ENCODE measurements around the gene NOTCH1.

Gene NOTCH1

GRCh38 chr9:136517012-136517743 is 28.7 kb downstream of the NOTCH1 start:
- no peak for DNase-seq (ENCODE audit: low read depth in 2 of 2)

- no peak for DNase-seq (ENCODE audit: low read depth in 2 of 2)
Measured at GRCh38 chr9:136516191-136516654, 29.6 kb downstream of the NOTCH1 start.

- DNase-seq (ENCODE audit: low read depth in 2 of 2) = no peak
Measured at GRCh38 chr9:136515276-136515675, 30.6 kb downstream of the NOTCH1 start.

- DNase-seq (ENCODE audit: low read depth in 2 of 2) = no peak
Measured at GRCh38 chr9:136514022-136514714, 31.7 kb downstream of the NOTCH1 start.

DNA sequence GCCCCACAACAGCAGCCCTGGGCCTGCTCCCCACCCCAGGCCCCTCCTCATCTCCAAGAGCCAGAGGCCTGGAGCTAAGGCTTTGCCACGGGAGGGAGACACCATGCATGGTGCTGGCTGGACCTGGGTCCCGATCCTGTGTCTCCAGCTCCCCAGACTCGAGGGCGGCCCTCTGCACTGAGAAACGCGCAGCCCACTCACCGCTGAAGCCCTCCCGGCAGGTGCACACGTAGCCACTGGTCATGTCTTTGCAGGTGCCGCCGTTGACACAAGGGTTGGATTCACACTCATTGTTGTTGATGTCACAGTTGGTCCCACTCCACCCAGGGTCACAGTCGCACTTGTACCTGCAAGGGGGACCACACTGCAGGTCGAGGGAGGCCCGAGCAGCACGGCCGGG is 32.7 kb downstream of the NOTCH1 start:
- DNase-seq (ENCODE audit: low read depth in 2 of 2) = no peak

GRCh38 chr9:136512651-136513071 is 33.2 kb downstream of the NOTCH1 start:
- no peak for DNase-seq (ENCODE audit: low read depth in 2 of 2)

DNA sequence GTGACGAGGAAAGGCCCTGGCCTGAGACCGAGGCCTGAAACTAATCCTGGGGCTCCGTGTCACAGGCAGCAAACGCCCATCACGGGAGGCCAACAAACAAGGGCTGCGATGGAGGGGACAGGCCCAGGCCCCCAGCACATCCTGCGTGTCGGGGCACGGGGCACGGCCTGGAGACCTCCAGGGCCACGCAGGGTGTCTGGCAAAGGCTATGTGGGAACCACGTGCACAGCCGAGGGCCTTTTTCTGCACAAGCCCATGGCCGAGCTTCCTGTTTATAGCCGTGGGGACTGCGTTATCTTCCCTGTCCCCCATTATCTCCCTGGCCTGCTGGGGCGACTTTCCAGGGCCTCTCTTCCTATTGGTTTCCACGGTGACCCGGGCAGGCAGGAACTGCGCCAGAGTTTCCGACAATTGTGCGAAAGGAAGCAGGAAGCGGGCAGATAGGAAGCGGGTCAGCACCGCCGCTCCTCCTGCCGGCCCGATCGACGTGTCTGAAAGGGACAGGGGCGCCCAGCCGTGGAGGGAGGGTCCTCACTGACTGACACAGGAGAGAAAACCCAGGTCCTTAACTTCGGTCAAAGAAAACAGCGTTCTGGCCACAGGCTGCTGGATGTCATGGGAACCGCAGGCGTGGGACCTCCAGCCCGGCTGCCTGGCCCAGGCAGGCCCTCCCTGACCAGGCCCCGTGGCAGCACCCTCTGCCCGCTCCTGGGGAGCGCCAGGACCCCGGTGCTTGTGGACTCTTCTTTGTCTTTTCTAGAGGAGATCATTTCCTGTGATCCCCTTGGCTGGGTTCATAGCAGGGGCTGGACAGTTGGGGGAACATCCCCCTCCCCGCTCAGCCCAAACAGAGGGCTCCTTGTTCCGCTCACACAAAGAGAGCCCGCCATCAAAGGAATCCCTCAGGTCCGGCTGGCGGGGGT is 33.9 kb downstream of the NOTCH1 start:
- DNase-seq (ENCODE audit: low read depth in 2 of 2) = no peak

DNA sequence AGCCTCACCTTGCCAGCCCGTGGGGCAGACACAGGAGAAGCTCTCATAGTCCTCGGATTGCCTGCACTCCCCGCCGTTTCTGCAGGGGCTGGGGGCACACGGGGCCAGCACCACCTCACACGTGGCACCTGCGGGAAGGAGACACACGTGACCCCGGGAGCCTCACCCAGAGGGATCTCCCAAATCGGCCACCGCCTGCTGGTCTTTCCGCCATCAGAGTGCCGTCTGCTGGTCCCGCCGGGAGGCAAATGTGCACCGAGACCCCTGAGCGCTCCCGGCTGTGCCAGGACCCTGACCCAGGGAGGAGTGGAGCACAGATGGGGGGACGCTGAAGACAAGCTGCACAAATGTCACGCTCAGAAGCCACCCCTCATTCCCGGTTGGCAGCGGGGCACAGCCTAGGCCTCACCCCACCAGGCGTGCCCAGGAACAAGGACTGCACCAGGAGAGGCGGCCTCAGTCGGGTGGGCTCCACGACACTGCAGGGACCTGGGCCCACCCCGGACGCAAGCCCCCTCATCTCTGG is 34.6 kb downstream of the NOTCH1 start:
- no peak for DNase-seq (ENCODE audit: low read depth in 2 of 2)

DNA sequence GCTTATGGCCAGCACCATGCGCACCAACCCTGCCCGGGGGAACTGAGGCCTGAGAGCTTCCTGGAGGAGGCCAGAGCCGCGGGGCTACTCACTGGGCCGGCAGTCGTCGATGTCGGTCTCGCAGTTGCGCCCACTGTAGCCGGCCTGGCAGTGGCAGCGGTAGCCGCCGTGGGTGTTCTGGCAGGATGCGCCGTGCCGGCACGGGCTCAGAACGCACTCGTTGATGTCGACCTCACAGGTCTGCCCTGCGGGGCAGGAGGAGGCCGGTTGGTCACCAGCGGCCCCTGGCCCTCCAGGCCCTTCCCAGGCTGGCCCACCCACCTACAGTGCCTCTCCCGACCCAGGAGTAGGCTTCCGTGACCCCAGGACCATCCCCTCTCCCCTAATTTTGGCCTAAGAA is 35.3 kb downstream of the NOTCH1 start:
- no peak for DNase-seq (ENCODE audit: low read depth in 2 of 2)

DNA sequence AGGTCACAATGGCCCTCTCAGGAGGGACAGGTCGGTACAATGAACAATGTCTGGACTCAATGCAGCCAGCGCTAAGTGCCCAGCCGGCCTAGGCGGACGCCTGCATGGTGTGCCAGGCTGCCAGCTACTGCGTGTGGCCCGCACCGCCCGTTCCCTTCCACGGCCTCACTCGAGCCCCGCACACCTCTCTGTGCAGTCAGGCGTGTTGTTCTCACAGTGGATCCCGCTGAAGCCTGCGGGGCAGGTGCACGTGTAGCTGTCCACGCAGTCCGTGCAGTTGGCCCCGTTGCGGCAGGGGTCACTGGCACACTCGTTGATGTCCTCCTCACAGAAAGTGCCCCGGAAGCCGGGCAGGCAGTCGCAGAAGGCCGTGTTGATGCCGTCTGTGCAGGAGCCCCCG is 36.3 kb downstream of the NOTCH1 start:
- no peak for DNase-seq (ENCODE audit: low read depth in 2 of 2)

DNA sequence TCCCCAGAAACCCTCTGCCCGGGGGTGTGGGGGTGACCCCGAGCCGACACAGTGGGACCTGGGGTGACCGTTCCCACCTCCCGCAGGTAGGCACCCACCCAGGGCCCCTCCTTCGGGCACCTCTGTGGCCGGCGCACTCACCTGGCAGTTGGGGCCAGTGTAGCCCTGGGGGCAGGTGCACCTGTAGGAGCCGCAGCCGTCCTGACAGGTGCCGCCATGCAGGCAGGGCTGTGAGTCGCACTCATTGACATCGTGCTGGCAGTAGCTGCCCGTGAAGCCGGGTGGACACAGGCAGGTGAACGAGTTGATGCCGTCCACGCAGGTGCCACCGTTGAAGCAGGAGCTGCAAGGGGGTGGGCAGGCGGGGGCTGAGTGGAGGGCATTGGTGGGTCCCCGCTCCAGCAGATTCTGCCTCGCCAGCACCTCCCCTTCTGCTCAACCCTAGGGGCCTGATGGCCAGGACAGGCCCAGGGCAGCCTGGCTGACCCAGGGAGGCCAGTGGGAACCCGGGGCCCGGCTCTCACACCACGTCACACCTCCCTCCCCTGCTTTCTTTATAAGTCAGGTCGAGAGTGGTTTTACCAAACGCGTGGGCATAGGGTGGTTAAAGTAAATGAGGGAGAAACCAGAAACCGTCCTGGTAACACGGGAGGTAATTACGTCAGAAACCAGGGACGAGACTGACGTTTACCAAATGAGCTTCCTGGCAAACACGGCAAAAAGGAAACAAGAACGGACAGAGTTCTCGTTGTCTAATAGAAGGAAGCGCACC is 36.9 kb downstream of the NOTCH1 start:
- DNase-seq (ENCODE audit: low read depth in 2 of 2) = no peak

DNA sequence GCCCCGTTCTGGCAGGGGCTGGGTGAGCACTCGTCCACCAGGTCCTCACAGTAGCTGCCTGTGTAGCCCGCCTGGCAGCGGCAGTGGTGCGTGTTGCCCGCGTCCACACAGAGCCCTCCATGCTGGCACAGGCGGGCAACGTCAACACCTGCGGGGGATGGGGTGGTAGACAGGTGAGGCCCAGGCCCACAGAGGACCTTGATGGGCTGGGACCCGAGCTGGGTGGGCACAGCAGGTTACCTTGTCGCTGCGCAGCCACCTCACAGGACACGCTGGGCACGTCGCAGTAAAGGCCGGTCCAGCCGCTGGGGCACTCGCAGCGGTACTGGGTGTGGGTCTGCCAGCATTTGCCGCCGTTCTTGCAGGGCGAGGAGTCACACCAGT is 37.9 kb downstream of the NOTCH1 start:
- DNase-seq (ENCODE audit: low read depth in 2 of 2) = no peak

GRCh38 chr9:136507221-136507991 is 38.4 kb downstream of the NOTCH1 start:
- no peak for DNase-seq (ENCODE audit: low read depth in 2 of 2)

GRCh38 chr9:136506425-136506824 is 39.4 kb downstream of the NOTCH1 start:
- no peak for DNase-seq (ENCODE audit: low read depth in 2 of 2)

- DNase-seq (ENCODE audit: low read depth in 2 of 2) = no peak
Measured at GRCh38 chr9:136505406-136506403, 40.1 kb downstream of the NOTCH1 start.

DNA sequence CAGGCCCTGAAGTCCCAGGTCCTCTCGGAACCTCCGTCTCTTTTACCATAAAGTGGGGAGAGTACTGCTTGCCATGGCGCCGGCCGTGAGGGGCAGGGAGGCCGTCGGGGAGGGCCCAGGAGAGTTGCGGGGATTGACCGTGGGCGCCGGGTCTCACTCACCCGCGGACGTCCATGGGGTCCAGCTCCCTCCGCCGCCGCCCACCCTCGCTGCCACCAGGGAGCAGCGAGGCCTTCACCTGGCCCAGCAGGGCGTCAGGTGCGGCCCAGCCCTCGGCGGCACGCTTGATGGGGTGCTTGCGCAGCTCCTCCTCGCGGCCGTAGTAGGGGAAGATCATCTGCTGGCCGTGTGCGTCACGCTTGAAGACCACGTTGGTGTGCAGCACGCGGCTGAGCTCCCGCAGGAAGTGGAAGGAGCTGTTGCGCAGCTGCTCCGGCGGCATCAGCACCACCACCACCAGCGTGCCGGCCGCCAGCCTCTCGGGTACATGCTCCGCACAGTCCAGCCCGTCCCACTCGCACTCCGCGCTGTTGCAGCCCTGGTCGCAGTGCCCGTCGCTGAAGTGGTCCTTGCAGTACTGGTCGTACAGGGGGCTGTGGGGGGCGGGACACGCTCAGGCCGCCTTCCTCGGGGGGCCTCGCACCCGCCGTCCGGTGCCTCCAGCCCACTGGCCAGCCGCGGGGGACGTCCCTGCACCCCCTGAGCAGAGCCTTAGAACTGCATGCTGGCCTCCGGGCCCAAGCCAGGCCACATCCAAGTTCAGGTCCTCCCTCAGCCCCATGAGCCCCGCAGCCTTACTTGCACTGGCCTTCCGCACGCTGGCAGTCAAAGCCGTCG is 41.1 kb downstream of the NOTCH1 start:
- no peak for DNase-seq (ENCODE audit: low read depth in 2 of 2)

GRCh38 chr9:136502940-136503550 is 42.8 kb downstream of the NOTCH1 start:
- no peak for DNase-seq (ENCODE audit: low read depth in 2 of 2)

DNA sequence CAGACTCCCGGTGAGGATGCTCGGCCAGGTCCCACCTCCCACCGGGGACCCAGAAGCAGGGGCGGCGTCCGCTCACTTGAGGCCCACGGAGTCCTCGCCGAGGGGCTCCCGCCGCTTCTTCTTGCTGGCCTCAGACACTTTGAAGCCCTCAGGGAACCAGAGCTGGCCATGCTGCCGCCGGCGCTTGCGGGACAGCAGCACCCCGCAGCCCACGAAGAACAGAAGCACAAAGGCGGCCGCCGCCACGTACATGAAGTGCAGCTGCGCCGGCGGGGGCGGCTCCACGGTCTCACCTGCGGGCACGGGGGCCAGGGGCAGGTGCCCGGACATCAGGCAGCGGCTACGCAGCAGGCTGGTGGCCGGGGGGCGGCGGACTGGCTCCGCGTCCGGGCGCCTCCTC is 43.7 kb downstream of the NOTCH1 start:
- no peak for DNase-seq (ENCODE audit: low read depth in 2 of 2)

Measured in stimulated activated CD8-positive, alpha-beta memory T cell treated with anti-CD3 and anti-CD28 coated beads, Interleukin-15, amount 100 ng/mL, for 4 hours (primary cell).